Transverse colon (tissue), 4 donors: ENCODE data around the gene SMIM1. TPM values are rescaled to one million over a fixed set of nuclear protein-coding genes. Genes with fewer than 3 reads are reported as not detected.
A peak's percentile ranks its signal among the peaks of the same experiment; 100 is the strongest.

Experiments
- DNase-seq: peaks from one replicate; pipeline ENCODE4 v3.0.0-alpha.2; 2019
- H3K27ac ChIP-seq, 4 donors: fragments of 200-600 bp; sonication (generic); 2 replicates each; pipeline ENCODE4 v1.5.1; 2016 to 2018; ENCODE audit warnings: inconsistent platforms in 4 of 4
- H3K27me3 ChIP-seq: fragments of 200-600 bp; sonication (generic); 2 replicates; pipeline ENCODE4 v1.5.1; 2017; ENCODE audit warnings: inconsistent platforms
- H3K36me3 ChIP-seq, 4 donors: fragments of 200-600 bp; sonication (generic); 2 replicates each; pipeline ENCODE4 v1.5.1; 2017 to 2019; ENCODE audit warnings: inconsistent platforms in 4 of 4
- H3K4me1 ChIP-seq, 4 donors: fragments of 200-600 bp; sonication (generic); 2 replicates each; pipeline ENCODE4 v1.5.1; 2017 to 2020; ENCODE audit warnings: inconsistent platforms in 4 of 4
- H3K4me3 ChIP-seq, 4 donors: fragments of 200-600 bp; sonication (generic); 1 replicate in 1 of 4; 2 replicates in 3 of 4; pipeline versions ENCODE4 v1.5.1 to v1.6.1; 2017 to 2019; ENCODE audit warnings: inconsistent platforms in 4 of 4
- H3K9me3 ChIP-seq, 2 donors: fragments of 200-600 bp; sonication (generic); 2 replicates each; pipeline ENCODE4 v1.5.1; 2017 to 2019; ENCODE audit warnings: inconsistent platforms in 2 of 2
- EP300 ChIP-seq: sonication (generic); formaldehyde crosslinking; IDR thresholded peaks from one replicate; pipeline ENCODE4 v1.6.1; 2017; ENCODE audit warnings: antibody characterized with exemption, low read depth
- POLR2A ChIP-seq: fragments of 450-650 bp; IDR thresholded peaks from one replicate; pipeline ENCODE4 v1.6.1; 2016; ENCODE audit warnings: antibody characterized with exemption, mild to moderate bottlenecking, moderate library complexity
- POLR2AphosphoS5 ChIP-seq, 3 donors: sonication (generic); formaldehyde crosslinking; IDR thresholded peaks; one replicate each; pipeline ENCODE4 v1.6.1; 2016; ENCODE audit warnings: antibody characterized with exemption in 3 of 3
- WGBS, 2 donors: methylation state at CpG; one replicate each; pipeline ENCODE4 v1.1.5; 2018; ENCODE audit warnings: low coverage in 1 of 2; 5-methylcytosine and 5-hydroxymethylcytosine counted together
- in situ Hi-C, 4 donors: fragments of 200-750 bp; cut with MboI; loops; one replicate each; pipeline versions ENCODE4 v1.15.0 to v1.15.1; 2017; ENCODE audit warnings: low sequenced_read_pairs in 3 of 4, low pct_ligation_motif_present in 1 of 4, low pct_unique_long_range_greater_than_20kb in 1 of 4
- intact Hi-C: fragments of 100-400 bp; cut with DNase I; formaldehyde crosslinking; loops from one replicate; pipeline ENCODE4 v1.15.1; 2023; ENCODE audit warnings: low total_unique reads
- total RNA-seq, 4 donors: library from RNA; depleted of rRNA; stranded (reverse); fragments of >200 nt; gene quantifications; one replicate each; pipeline ENCODE4 v1.1.0, GENCODE V29; 2016
- TF ChIP-seq, protein P1 (sequence below), 5 experiments: fragments of 200-600 bp in 3 of 5; fragments of 450-650 bp in 2 of 5; sonication (generic) in 3 of 5; IDR thresholded peaks; 1 replicate in 2 of 5; 2 replicates in 3 of 5; pipeline ENCODE4 v1.5.1; 2016 to 2017; ENCODE audit warnings: antibody characterized with exemption in 5 of 5, inconsistent platforms in 3 of 5, mild to moderate bottlenecking in 2 of 5, moderate library complexity in 1 of 5

The SMIM1 gene
- total RNA-seq, 4 donors from 2014 or later: not detected

DNA sequence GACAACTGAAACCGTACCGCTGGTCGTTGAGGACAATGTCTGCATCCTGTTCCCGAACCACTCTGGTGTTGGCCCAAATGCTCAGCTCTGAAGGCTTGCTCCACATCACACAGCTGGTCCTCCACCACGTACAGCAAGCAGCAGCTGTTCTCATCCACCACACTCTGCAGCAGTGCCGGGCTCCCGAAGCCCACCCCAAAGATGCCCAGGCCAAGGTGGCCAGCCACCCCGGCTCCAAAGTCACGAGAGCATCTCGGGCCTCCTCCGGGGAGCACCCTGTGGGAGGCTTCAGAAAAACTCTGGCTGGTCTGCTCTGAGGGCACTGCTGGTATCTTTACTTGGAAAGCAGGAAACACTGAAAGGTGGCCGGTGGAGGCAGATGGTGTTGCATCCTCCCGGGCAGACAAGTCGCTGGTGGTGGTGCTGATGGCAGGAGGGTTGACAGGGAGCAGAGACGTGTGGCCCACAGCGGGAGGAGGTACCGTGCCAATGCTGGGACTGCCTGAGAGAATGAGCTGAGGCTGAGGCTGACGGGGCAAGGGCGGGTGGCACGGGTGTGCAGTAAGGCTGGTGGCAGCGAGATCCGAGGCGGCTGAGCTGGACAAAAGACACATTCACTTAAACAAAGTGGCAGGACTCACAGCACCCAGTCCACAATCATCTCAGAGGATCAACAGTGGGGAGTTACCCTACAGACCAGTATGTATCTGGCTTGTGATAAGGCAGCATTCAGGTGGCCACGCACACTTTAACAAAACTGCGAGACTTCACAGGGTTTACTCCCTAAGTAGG is 26.8 kb upstream of the SMIM1 start:
- Histone ChIP-seq H3K9me3 (no peaks in the 10 kb centered on the region), H3K4me1 (peaks cover 4 to 16% (median 8%) of the 10 kb centered on the region in 4 donors), H3K4me3 (no peak overlapping the region), H3K36me3 (no peaks in the 10 kb centered on the region), H3K27me3 (no peaks in the 10 kb centered on the region), H3K27ac (peak overlapping the region in 1 of 4 donors; percentile 70)
- DNase-seq: no peak
- TF ChIP-seq, protein P1, sequence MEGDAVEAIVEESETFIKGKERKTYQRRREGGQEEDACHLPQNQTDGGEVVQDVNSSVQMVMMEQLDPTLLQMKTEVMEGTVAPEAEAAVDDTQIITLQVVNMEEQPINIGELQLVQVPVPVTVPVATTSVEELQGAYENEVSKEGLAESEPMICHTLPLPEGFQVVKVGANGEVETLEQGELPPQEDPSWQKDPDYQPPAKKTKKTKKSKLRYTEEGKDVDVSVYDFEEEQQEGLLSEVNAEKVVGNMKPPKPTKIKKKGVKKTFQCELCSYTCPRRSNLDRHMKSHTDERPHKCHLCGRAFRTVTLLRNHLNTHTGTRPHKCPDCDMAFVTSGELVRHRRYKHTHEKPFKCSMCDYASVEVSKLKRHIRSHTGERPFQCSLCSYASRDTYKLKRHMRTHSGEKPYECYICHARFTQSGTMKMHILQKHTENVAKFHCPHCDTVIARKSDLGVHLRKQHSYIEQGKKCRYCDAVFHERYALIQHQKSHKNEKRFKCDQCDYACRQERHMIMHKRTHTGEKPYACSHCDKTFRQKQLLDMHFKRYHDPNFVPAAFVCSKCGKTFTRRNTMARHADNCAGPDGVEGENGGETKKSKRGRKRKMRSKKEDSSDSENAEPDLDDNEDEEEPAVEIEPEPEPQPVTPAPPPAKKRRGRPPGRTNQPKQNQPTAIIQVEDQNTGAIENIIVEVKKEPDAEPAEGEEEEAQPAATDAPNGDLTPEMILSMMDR (IDR thresholded peaks at IDR 0.05): no peak
- TF ChIP-seq EP300: no peak
- TF ChIP-seq POLR2A: no peak
- TF ChIP-seq POLR2AphosphoS5 (IDR thresholded peaks at IDR 0.05): no peak
- in situ Hi-C loops: no loop called here
- WGBS, 2 donors: 87% methylated on average over 25 of the region's 25 CpGs; no CpG with 5 or more reads in 1 of the 2 donors
- intact Hi-C loops: no loop called here

DNA sequence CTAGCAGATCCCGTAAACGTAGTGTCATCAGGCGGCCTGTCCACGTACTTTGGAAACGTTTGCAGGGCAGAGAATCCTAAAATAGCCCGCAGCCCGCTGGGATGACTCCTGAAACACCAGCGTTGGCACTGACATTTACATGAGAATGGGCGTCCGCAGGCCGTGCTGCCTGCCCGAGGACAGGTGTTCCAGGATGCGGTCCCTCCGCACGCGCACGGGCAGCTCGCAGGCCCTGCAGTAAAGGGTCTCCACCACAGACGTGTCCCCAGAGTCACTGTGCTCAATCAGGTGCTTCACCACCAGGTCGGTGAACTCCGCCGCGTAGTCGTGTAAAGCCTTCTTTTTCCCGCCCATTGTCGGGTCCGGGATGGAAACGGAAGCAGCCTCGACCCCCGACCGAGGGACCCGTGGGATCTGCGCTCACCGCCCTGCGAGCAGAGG is 26.1 kb upstream of the SMIM1 start:
- Histone ChIP-seq H3K36me3 (no peaks in the 10 kb centered on the region), H3K4me1 (peaks cover 4 to 16% (median 8%) of the 10 kb centered on the region in 4 donors), H3K9me3 (no peaks in the 10 kb centered on the region), H3K27ac (peak overlapping the region; percentile 70 to 82 (median 81)), H3K4me3 (peak overlapping the region in 3 of 4 donors; percentile 54 to 82 (median 65)), H3K27me3 (no peaks in the 10 kb centered on the region)
- DNase-seq: no peak
- 57% methylated on average over 35 of the region's 35 CpGs; no CpG with 5 or more reads in 1 of the 2 donors for WGBS, 2 donors
- intact Hi-C loops (no loop called here), in situ Hi-C loops (no loop called here)
- no peak for TF ChIP-seq POLR2A
- TF ChIP-seq, protein P1 (IDR thresholded peaks at IDR 0.05): no peak
- no peak for TF ChIP-seq EP300
- TF ChIP-seq POLR2AphosphoS5 (IDR thresholded peaks at IDR 0.05): no peak

DNA sequence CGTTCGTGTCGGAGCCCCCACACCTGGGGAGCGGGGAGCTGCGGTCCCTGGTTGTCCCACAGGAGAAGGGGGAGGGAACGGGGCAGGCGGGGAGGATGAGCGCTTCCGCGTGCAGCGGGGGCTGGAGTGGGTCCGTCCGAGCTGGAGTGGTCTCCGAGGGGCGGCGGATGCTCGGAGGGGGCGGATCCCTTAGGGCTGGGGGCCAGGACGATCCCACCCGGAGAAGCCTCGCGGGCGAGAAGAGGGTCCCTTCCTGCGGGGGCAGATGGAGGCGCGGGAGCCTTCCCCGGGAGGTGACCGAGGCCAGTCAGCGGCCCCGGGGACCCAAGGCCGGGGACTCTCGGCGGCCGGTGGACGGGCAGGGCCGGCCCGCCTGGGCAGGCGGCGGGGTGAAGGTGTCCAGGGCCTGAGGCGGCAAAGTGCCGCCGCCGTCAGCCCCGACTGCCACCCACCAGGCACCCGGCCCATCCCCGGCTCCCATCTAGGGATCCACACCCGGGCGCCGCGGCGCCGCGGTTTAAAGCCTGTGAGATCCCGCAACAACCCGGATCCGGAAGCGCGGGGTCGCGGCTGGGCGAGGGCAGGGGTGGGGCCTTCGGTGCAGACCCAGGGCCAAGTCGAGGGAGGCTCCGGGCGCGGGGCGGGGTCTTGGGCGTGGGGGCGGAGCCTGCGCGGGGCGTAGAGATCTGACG is 25.6 kb upstream of the SMIM1 start:
- intact Hi-C loops (no loop called here), in situ Hi-C loops (no loop called here)
- Histone ChIP-seq H3K4me3 (peak overlapping the region; percentile 53 to 82 (median 60)), H3K27ac (peak overlapping the region; percentile 70 to 82 (median 81)), H3K36me3 (no peaks in the 10 kb centered on the region), H3K4me1 (peaks cover 4 to 16% (median 8%) of the 10 kb centered on the region in 4 donors), H3K27me3 (peaks cover 6% of the 10 kb centered on the region), H3K9me3 (no peaks in the 10 kb centered on the region)
- DNase-seq: peak; percentile 87
- TF ChIP-seq EP300 (no peak), POLR2AphosphoS5 (IDR thresholded peaks at IDR 0.05) (peak; percentile 27 to 37 (median 33)), POLR2A (peak; percentile 54)
- WGBS, 2 donors: 12% methylated on average over 36 of the region's 73 CpGs; no CpG with 5 or more reads in 1 of the 2 donors

DNA sequence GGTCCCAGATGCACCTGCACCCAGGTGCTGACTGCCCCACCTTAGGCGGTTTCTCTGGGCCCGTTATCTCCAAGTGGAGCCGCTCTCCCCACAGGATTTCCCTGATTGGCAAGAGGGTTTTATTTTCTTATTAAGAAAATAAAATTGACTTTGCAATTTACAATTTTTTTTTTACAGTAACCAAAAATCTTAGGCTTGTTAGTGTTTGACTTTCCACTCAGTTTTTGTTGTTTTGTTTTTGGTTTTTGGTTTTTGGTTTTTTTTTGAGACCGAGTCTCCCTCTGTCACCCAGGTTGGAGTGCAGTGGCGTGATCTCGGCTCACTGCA is 25.1 kb upstream of the SMIM1 start:
- Histone ChIP-seq H3K36me3 (no peaks in the 10 kb centered on the region), H3K27me3 (peaks cover 9% of the 10 kb centered on the region), H3K9me3 (no peaks in the 10 kb centered on the region), H3K4me1 (peaks cover 4 to 16% (median 8%) of the 10 kb centered on the region in 4 donors), H3K4me3 (peak overlapping the region; percentile 53 to 82 (median 60)), H3K27ac (peak overlapping the region; percentile 70 to 82 (median 81))
- intact Hi-C loops (no loop called here), in situ Hi-C loops (no loop called here)
- DNase-seq: no peak
- TF ChIP-seq EP300 (no peak), POLR2AphosphoS5 (IDR thresholded peaks at IDR 0.05) (no peak), POLR2A (no peak)
- TF ChIP-seq, protein P1 (IDR thresholded peaks at IDR 0.05): no peak
- 33% methylated on average over 5 to 6 of the region's 6 CpGs for WGBS, 2 donors
